ENCODE results near the gene EYS. TPM values are rescaled to one million over a fixed set of nuclear protein-coding genes. Genes with fewer than 3 reads are reported as not detected.
A peak's percentile ranks its signal among the peaks of the same experiment; 100 is the strongest.

Gene EYS
- total and polyA plus RNA-seq, 8 donors, result 0.24 to 0.85 (median 0.55) TPM

GRCh38 chr6:63923139-63923739, 1783.8 kb downstream of the EYS start:
- DNase-seq, result peak in 1 of 4 donors; percentile 44
- intact Hi-C loops (cut with DNase I), result no loop called here
- no peaks in the 10 kb centered on the region for H3K9me3 ChIP-seq
- no peak overlapping the region for H3K4me3 ChIP-seq
- no peaks in the 10 kb centered on the region for H3K36me3 ChIP-seq
- ATAC-seq, result peak; percentile 77
- no peak overlapping the region for H3K27ac ChIP-seq
- TF ChIP-seq CTCF (IDR thresholded peaks at IDR 0.05), result peak; percentile 51 to 54
- peaks cover 0 to 4% of the 10 kb centered on the region in 2 donors for H3K4me1 ChIP-seq
- peaks cover 0 to 4% of the 10 kb centered on the region in 2 donors for H3K27me3 ChIP-seq

- ATAC-seq, result no peak
- no peak overlapping the region for H3K27ac ChIP-seq
- no peaks in the 10 kb centered on the region for H3K4me1 ChIP-seq
- intact Hi-C loops (cut with DNase I), result no loop called here
- H3K36me3 ChIP-seq, result no peaks in the 10 kb centered on the region
- peaks cover 0 to 4% of the 10 kb centered on the region in 2 donors for H3K27me3 ChIP-seq
- no peak for DNase-seq
- no peaks in the 10 kb centered on the region for H3K9me3 ChIP-seq
- TF ChIP-seq CTCF (IDR thresholded peaks at IDR 0.05), result no peak
- no peak overlapping the region for H3K4me3 ChIP-seq
Observed at GRCh38 chr6:63919556-63920110, 1787.4 kb downstream of the EYS start.

GRCh38 chr6:63912887-63913286, 1794.1 kb downstream of the EYS start:
- no peaks in the 10 kb centered on the region for H3K36me3 ChIP-seq
- DNase-seq, result no peak

GRCh38 chr6:63910863-63911551, 1796.0 kb downstream of the EYS start:
- Histone ChIP-seq H3K27ac (no peak overlapping the region), H3K9me3 (no peaks in the 10 kb centered on the region), H3K36me3 (no peaks in the 10 kb centered on the region), H3K27me3 (no peaks in the 10 kb centered on the region), H3K4me3 (no peak overlapping the region), H3K4me1 (no peaks in the 10 kb centered on the region)
- intact Hi-C loops (cut with DNase I), result no loop called here
- DNase-seq (peak in 2 of 4 donors; percentile 69 to 79), ATAC-seq (no peak)
- TF ChIP-seq CTCF (IDR thresholded peaks at IDR 0.05), result no peak

More at GRCh38 chr6:63912887-63913286, 1794.1 kb downstream of the EYS start:
- intact Hi-C loops (cut with DNase I), result no loop called here
- Histone ChIP-seq H3K9me3 (no peaks in the 10 kb centered on the region), H3K4me1 (no peaks in the 10 kb centered on the region), H3K27ac (no peak overlapping the region), H3K4me3 (no peak overlapping the region), H3K27me3 (no peaks in the 10 kb centered on the region)
- no peak for ATAC-seq
- TF ChIP-seq CTCF (IDR thresholded peaks at IDR 0.05), result no peak

GRCh38 chr6:63904650-63905248, 1802.3 kb downstream of the EYS start:
- no peaks in the 10 kb centered on the region for H3K27me3 ChIP-seq
- ATAC-seq (no peak), DNase-seq (no peak)
- H3K27ac ChIP-seq, result no peak overlapping the region
- H3K4me1 ChIP-seq, result no peaks in the 10 kb centered on the region
- intact Hi-C loops (cut with DNase I), result no loop called here
- no peak for TF ChIP-seq CTCF (IDR thresholded peaks at IDR 0.05)
- no peak overlapping the region for H3K4me3 ChIP-seq
- no peaks in the 10 kb centered on the region for H3K36me3 ChIP-seq
- H3K9me3 ChIP-seq, result no peaks in the 10 kb centered on the region

All from left lung (tissue), 10 donors.